ENCODE data around the gene FOCAD. TPM values are rescaled to one million over a fixed set of nuclear protein-coding genes. Genes with fewer than 3 reads are reported as not detected.

FOCAD gene
- total and polyA plus RNA-seq, 2 experiments from 2014 or later, result 20.8 to 67.4 TPM

GRCh38 chr9:20941174-20941690 lies 257.2 kb downstream of the FOCAD start:
- H4K20me1 ChIP-seq (ENCODE audit: insufficient read depth), result no peaks in the 10 kb centered on the region
- H3K4me1 ChIP-seq (ENCODE audit: insufficient read depth), result no peaks in the 10 kb centered on the region
- H3K79me2 ChIP-seq (ENCODE audit: insufficient read depth), result no peaks in the 10 kb centered on the region
- H3K36me3 ChIP-seq (ENCODE audit: low read depth), result 0 out of 2 replicates have a peak, but pooled peaks cover 7% of the 10 kb centered on the region
- H3K27ac ChIP-seq, result no peak overlapping the region
- DNase-seq, result peak; percentile 84
- H3K27me3 ChIP-seq (replicated peaks; ENCODE audit: insufficient read depth), result no peaks in the 10 kb centered on the region
- no peaks in the 10 kb centered on the region for H3K9me2 ChIP-seq (ENCODE audit: insufficient read depth)
- no peak overlapping the region for H3K4me2 ChIP-seq (ENCODE audit: unreplicated experiment)
- no peak overlapping the region for H3K9ac ChIP-seq
- H2AFZ ChIP-seq, result no peak overlapping the region
- H3K4me3 ChIP-seq, result no peak overlapping the region
- peaks cover 10% of the 10 kb centered on the region; the same call in 1 of the 2 replicates for H3F3A ChIP-seq (ENCODE audit: insufficient read depth)
- H3K9me3 ChIP-seq (ENCODE audit: low read depth), result no peaks in the 10 kb centered on the region
- 2% methylated on average over 7 of the region's 7 CpGs for WGBS, 2 experiments (ENCODE audit: low coverage in 1 of 2, low lambda C conversion rate in 2 of 2, missing lambda C conversion rate in 2 of 2)
- in situ Hi-C loops (cut with MboI), result loop anchor here (10.0 to 25.0 kb wide), 3 partner anchors 316 to 1029 kb away; partner anchors contain the start of gene MLLT3
- TF ChIP-seq EZH2 (IDR thresholded peaks at IDR 0.05; ENCODE audit: insufficient read depth, poor library complexity, severe bottlenecking) (no peak), EZH2phosphoT487 (IDR thresholded peaks at IDR 0.05; ENCODE audit: insufficient read depth, low read depth) (no peak)

GRCh38 chr9:20944507-20944906 lies 260.4 kb downstream of the FOCAD start:
- Histone ChIP-seq H3K9me2 (ENCODE audit: insufficient read depth) (no peaks in the 10 kb centered on the region), H3K4me1 (ENCODE audit: insufficient read depth) (no peaks in the 10 kb centered on the region), H3K4me2 (ENCODE audit: unreplicated experiment) (no peak overlapping the region), H3K9me3 (ENCODE audit: low read depth) (no peaks in the 10 kb centered on the region), H3K9ac (no peak overlapping the region), H2AFZ (no peak overlapping the region), H3F3A (ENCODE audit: insufficient read depth) (peaks cover 7% of the 10 kb centered on the region; the same call in 1 of the 2 replicates), H3K4me3 (no peak overlapping the region), H3K79me2 (ENCODE audit: insufficient read depth) (no peaks in the 10 kb centered on the region), H4K20me1 (ENCODE audit: insufficient read depth) (no peaks in the 10 kb centered on the region), H3K27me3 (replicated peaks; ENCODE audit: insufficient read depth) (no peaks in the 10 kb centered on the region), H3K36me3 (ENCODE audit: low read depth) (0 out of 2 replicates have a peak, but pooled peaks cover 7% of the 10 kb centered on the region), H3K27ac (no peak overlapping the region)
- in situ Hi-C loops (cut with MboI), result loop anchor here (10.0 to 25.0 kb wide), 3 partner anchors 320 to 1032 kb away; partner anchors contain the start of gene MLLT3
- no peak for DNase-seq
- WGBS, 2 experiments (ENCODE audit: low coverage in 1 of 2, low lambda C conversion rate in 2 of 2, missing lambda C conversion rate in 2 of 2), result 88 to 89% methylated on average over 10 of the region's 10 CpGs
- no peak for TF ChIP-seq EZH2phosphoT487 (IDR thresholded peaks at IDR 0.05; ENCODE audit: insufficient read depth, low read depth)
- TF ChIP-seq EZH2 (IDR thresholded peaks at IDR 0.05; ENCODE audit: insufficient read depth, poor library complexity, severe bottlenecking), result no peak

- TF ChIP-seq EZH2 (IDR thresholded peaks at IDR 0.05; ENCODE audit: insufficient read depth, poor library complexity, severe bottlenecking), result no peak
- TF ChIP-seq EZH2phosphoT487 (IDR thresholded peaks at IDR 0.05; ENCODE audit: insufficient read depth, low read depth), result no peak
- Histone ChIP-seq H3K9me3 (ENCODE audit: low read depth) (no peaks in the 10 kb centered on the region), H3K4me2 (ENCODE audit: unreplicated experiment) (no peak overlapping the region), H2AFZ (no peak overlapping the region), H3K27ac (no peak overlapping the region), H3K79me2 (ENCODE audit: insufficient read depth) (no peaks in the 10 kb centered on the region), H3K9ac (no peak overlapping the region), H3K9me2 (ENCODE audit: insufficient read depth) (no peaks in the 10 kb centered on the region), H3F3A (ENCODE audit: insufficient read depth) (peaks cover 7% of the 10 kb centered on the region; the same call in 1 of the 2 replicates), H3K4me3 (no peak overlapping the region), H3K36me3 (ENCODE audit: low read depth) (0 out of 2 replicates have a peak, but pooled peaks cover 7% of the 10 kb centered on the region), H3K27me3 (replicated peaks; ENCODE audit: insufficient read depth) (no peaks in the 10 kb centered on the region), H3K4me1 (ENCODE audit: insufficient read depth) (no peaks in the 10 kb centered on the region), H4K20me1 (ENCODE audit: insufficient read depth) (no peaks in the 10 kb centered on the region)
- WGBS, 2 experiments (ENCODE audit: low coverage in 1 of 2, low lambda C conversion rate in 2 of 2, missing lambda C conversion rate in 2 of 2), result 65 to 69% methylated on average over 3 of the region's 3 CpGs
- in situ Hi-C loops (cut with MboI), result loop anchor here (10.0 to 25.0 kb wide), 3 partner anchors 320 to 1033 kb away; partner anchors contain the start of gene MLLT3
- DNase-seq, result no peak
Measured at GRCh38 chr9:20945269-20945668, 261.2 kb downstream of the FOCAD start.

- Histone ChIP-seq H3K27me3 (replicated peaks; ENCODE audit: insufficient read depth) (no peaks in the 10 kb centered on the region), H3K4me1 (ENCODE audit: insufficient read depth) (no peaks in the 10 kb centered on the region), H3K27ac (no peak overlapping the region), H2AFZ (no peak overlapping the region), H3K79me2 (ENCODE audit: insufficient read depth) (no peaks in the 10 kb centered on the region), H3K36me3 (ENCODE audit: low read depth) (0 out of 2 replicates have a peak, but pooled peaks cover 7% of the 10 kb centered on the region), H3K9me3 (ENCODE audit: low read depth) (no peaks in the 10 kb centered on the region), H3K9ac (no peak overlapping the region), H3K9me2 (ENCODE audit: insufficient read depth) (no peaks in the 10 kb centered on the region), H4K20me1 (ENCODE audit: insufficient read depth) (no peaks in the 10 kb centered on the region), H3F3A (ENCODE audit: insufficient read depth) (peaks cover under 1% of the 10 kb centered on the region; the same call in 1 of the 2 replicates), H3K4me3 (no peak overlapping the region), H3K4me2 (ENCODE audit: unreplicated experiment) (no peak overlapping the region)
- 97 to 98% methylated on average over 2 of the region's 2 CpGs for WGBS, 2 experiments (ENCODE audit: low coverage in 1 of 2, low lambda C conversion rate in 2 of 2, missing lambda C conversion rate in 2 of 2)
- in situ Hi-C loops (cut with MboI), result loop anchor here (10.0 to 25.0 kb wide), 3 partner anchors 321 to 1034 kb away; partner anchors contain the start of gene MLLT3
- TF ChIP-seq EZH2 (IDR thresholded peaks at IDR 0.05; ENCODE audit: insufficient read depth, poor library complexity, severe bottlenecking) (no peak), EZH2phosphoT487 (IDR thresholded peaks at IDR 0.05; ENCODE audit: insufficient read depth, low read depth) (no peak)
- no peak for DNase-seq
Measured at GRCh38 chr9:20945856-20946255, 261.8 kb downstream of the FOCAD start.

Measured in GM23248 (cell line).